Body of pancreas (tissue), 4 donors: ENCODE data around the gene WNT7B. TPM values are rescaled to one million over a fixed set of nuclear protein-coding genes. Genes with fewer than 3 reads are reported as not detected.
A peak's percentile ranks its signal among the peaks of the same experiment; 100 is the strongest.

Experiments
- ATAC-seq: fragments of 150-250 bp; one replicate; pipeline ENCODE4 v1.9.1; 2016
- DNase-seq, 4 donors: peaks; one replicate each; pipeline ENCODE4 v3.0.0-alpha.2; 2019
- H3K27ac ChIP-seq, 4 donors: fragments of 200-600 bp; sonication (generic); 1 replicate in 3 of 4; 2 replicates in 1 of 4; pipeline versions ENCODE4 v1.5.1 to v1.6.1; 2016 to 2019; ENCODE audit warnings: mild to moderate bottlenecking in 1 of 4, mixed read lengths in 1 of 4, moderate library complexity in 1 of 4
- H3K27me3 ChIP-seq, 2 donors: fragments of 200-600 bp; sonication (generic); one replicate each; pipeline ENCODE4 v1.6.0; 2016; ENCODE audit warnings: mild to moderate bottlenecking in 1 of 2
- H3K36me3 ChIP-seq, 2 donors: fragments of 200-600 bp; sonication (generic); replicated peaks in 1 of 2; 2 replicates each; pipeline ENCODE4 v1.5.1; 2016; ENCODE audit warnings: low read depth in 2 of 2; ENCODE audit not compliant: insufficient read depth in 1 of 2
- H3K4me1 ChIP-seq: fragments of 200-600 bp; sonication (generic); one replicate; pipeline ENCODE4 v1.6.0; 2016
- H3K4me3 ChIP-seq, 2 donors: fragments of 200-600 bp; sonication (generic); 1 replicate in 1 of 2; 2 replicates in 1 of 2; pipeline ENCODE4 v1.5.1; 2016 to 2019
- H3K9me3 ChIP-seq, 3 donors: fragments of 200-600 bp; sonication (generic); 1 replicate in 2 of 3; 2 replicates in 1 of 3; pipeline ENCODE4 v1.5.1; 2016
- POLR2A ChIP-seq, 3 donors: fragments of 450-650 bp; IDR thresholded peaks; one replicate each; pipeline ENCODE4 v1.6.1; 2016; ENCODE audit warnings: antibody characterized with exemption in 3 of 3, mild to moderate bottlenecking in 2 of 3
- WGBS, 2 donors: methylation state at CpG; one replicate each; pipeline ENCODE4 v1.1.5; 2017; 5-methylcytosine and 5-hydroxymethylcytosine counted together
- intact Hi-C: fragments of 100-400 bp; cut with DNase I; formaldehyde crosslinking; loops from one replicate; pipeline ENCODE4 v1.15.1; 2023
- total RNA-seq, 2 donors: library from RNA; depleted of rRNA; stranded (reverse); fragments of >200 nt; gene quantifications; one replicate each; pipeline ENCODE4 v1.1.0, GENCODE V29; 2016
- TF ChIP-seq, protein P1 (sequence below), 7 experiments: fragments of 450-650 bp in 4 of 7; fragments of 200-600 bp in 3 of 7; sonication (generic) in 3 of 7; IDR thresholded peaks; one replicate each; pipeline ENCODE4 v1.5.1; 2016 to 2019; ENCODE audit warnings: antibody characterized with exemption in 7 of 7

Gene WNT7B
- total RNA-seq, 2 donors from 2014 or later, result 2.1 TPM; not detected in 1

DNA sequence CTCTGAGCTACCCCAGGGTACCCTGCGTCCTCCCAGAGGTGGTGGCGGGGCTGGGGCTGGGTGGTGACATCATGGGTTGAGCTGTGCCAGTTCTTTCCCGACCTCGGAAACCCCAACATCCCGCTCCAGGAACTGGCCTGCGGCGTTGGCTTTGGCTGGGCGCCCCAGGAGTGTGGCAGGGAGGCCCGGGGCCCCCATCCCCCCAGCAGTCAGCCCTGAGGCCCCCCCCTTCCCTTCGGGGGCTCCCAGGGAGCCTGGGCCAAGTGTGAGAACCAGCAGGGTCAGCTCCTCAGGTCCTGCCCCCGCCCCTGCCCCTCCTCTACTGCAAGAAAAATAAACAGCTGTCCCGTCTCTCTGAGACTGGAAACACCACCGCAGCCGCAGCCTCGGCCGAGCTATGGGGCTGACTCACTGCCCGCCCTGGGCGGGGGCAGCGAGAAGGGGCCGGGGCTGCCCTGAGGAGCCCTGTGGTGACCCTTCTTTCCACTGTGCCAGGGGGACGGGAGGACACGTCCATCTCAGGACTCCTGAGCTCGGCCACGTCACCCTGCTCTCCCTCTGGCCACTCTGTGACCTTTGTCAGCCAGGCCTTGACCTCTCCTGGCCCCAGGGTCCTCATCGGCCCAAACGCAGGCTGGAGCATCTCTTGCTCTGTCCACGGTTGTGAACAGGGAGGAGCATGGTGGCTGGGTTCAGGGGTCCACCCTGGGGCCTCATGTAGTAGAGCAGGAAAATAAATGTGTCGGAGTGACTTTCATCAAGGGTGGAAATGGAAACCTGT is 73.4 kb downstream of the WNT7B start:
- H3K9me3 ChIP-seq, result no peaks in the 10 kb centered on the region
- no peak overlapping the region for H3K4me3 ChIP-seq
- H3K36me3 ChIP-seq, result no peaks in the 10 kb centered on the region
- intact Hi-C loops, result no loop called here
- no peaks in the 10 kb centered on the region for H3K27me3 ChIP-seq
- DNase-seq (peak; percentile 39 to 73 (median 60)), ATAC-seq (peak; percentile 68)
- WGBS, 2 donors, result 11 to 41% methylated on average over 6 to 28 of the region's 28 CpGs
- H3K27ac ChIP-seq, result peak overlapping the region in 3 of 4 donors; percentile 12 to 14 (median 13)
- peaks cover 16% of the 10 kb centered on the region for H3K4me1 ChIP-seq
- TF ChIP-seq, protein P1, sequence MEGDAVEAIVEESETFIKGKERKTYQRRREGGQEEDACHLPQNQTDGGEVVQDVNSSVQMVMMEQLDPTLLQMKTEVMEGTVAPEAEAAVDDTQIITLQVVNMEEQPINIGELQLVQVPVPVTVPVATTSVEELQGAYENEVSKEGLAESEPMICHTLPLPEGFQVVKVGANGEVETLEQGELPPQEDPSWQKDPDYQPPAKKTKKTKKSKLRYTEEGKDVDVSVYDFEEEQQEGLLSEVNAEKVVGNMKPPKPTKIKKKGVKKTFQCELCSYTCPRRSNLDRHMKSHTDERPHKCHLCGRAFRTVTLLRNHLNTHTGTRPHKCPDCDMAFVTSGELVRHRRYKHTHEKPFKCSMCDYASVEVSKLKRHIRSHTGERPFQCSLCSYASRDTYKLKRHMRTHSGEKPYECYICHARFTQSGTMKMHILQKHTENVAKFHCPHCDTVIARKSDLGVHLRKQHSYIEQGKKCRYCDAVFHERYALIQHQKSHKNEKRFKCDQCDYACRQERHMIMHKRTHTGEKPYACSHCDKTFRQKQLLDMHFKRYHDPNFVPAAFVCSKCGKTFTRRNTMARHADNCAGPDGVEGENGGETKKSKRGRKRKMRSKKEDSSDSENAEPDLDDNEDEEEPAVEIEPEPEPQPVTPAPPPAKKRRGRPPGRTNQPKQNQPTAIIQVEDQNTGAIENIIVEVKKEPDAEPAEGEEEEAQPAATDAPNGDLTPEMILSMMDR (IDR thresholded peaks at IDR 0.05), result no peak
- no peak for TF ChIP-seq POLR2A (IDR thresholded peaks at IDR 0.05)

DNA sequence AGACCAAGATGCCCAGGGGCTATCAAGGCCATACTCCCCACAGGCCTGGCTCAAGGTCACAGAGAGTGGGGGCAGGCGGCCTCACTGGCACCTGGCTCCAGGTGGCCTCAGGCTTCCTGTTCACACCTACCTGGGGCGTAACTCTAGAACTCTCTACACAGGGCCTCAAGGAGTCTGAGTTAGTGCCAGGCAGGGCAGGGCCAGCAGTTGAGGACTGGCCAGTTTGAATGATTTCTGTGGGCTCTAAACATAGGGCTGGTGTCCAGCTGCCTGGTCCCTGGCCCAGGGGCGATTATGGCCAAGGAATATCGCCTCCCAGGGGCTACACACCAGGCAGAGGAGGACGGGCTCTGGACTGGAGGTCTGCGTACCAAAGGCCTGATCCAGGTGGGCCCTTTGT is 79.2 kb downstream of the WNT7B start:
- intact Hi-C loops, result no loop called here
- Histone ChIP-seq H3K9me3 (no peaks in the 10 kb centered on the region), H3K36me3 (no peaks in the 10 kb centered on the region), H3K4me3 (no peak overlapping the region), H3K27me3 (no peaks in the 10 kb centered on the region), H3K27ac (no peak overlapping the region), H3K4me1 (peaks cover 9% of the 10 kb centered on the region)
- DNase-seq (no peak), ATAC-seq (no peak)
- no peak for TF ChIP-seq POLR2A (IDR thresholded peaks at IDR 0.05)
- TF ChIP-seq, protein P1 (IDR thresholded peaks at IDR 0.05), result no peak
- 86% methylated on average over 5 of the region's 6 CpGs; no CpG with 5 or more reads in 1 of the 2 donors for WGBS, 2 donors

DNA sequence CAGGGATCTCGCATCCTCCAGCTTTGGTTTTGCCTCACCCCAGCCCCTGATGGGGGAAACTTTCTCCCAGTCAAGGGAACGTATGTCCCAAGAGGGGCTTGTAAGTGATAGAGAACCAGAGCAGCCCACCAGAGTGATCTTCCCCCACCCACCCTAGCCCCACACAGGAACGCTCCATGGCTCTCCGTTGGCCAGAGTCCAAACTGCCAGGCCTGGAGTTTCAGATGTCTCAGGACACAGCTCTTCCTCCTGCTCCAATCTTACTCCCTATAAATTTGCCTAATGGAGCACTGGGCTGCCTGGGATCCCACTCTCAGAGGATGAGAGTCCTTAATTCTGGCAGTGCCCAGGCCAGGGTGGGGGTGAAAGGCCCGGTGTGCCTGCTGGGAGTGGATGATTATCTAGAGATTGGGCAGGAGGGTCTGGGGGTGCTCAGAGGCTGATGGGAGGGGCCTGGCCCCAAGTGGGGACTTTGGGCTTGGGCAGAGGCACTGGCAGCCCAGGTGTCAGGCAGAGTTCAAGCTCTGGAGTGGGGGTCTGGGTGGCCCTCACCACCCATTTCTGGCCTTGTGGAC is 79.9 kb downstream of the WNT7B start:
- no peak for TF ChIP-seq POLR2A (IDR thresholded peaks at IDR 0.05)
- TF ChIP-seq, protein P1 (IDR thresholded peaks at IDR 0.05), result no peak
- Histone ChIP-seq H3K9me3 (no peaks in the 10 kb centered on the region), H3K4me1 (peaks cover 9% of the 10 kb centered on the region), H3K27me3 (no peaks in the 10 kb centered on the region), H3K4me3 (no peak overlapping the region), H3K36me3 (no peaks in the 10 kb centered on the region), H3K27ac (peak overlapping the region in 1 of 4 donors; percentile 34)
- WGBS, 2 donors, result 66 to 80% methylated on average over 4 to 5 of the region's 5 CpGs
- intact Hi-C loops, result no loop called here
- DNase-seq (no peak), ATAC-seq (no peak)

DNA sequence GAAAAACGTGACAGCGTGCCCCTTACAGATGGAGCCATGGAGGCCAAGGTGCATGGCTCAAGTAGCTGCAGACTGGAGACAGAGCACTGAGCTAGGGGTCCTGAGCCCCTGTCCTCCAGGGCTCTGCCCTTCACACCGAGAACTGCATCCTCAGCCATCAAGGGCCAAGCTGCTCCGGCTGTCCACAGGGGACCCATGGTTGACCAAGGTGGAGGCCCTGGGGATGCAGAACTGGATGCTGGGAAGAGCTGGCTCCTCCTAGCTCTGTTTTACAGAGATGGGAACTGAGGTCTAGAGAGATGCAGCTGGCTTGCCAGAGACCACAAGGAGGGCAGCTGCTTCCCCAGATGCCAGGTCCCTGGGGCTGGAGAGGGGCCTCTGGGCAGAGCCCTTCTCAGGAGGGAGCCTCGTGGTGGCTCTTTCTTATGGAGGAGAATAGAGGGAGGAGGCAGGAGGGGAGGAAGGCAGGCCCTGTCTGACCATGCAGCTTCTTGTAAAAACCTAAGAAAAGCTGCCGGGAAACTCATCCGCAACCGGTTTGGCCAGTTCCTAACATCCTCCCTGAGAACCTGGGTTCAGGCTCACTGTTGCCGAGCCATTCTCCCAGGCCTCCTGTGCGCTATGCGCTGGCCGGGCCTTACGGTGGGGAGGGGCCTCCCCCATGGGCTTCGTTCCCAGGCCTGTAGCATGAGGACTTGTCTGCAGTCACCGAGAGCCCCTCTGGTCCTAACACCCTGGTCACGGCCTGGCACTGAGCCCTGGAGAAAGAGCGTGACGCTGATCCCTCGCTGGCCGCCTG is 80.6 kb downstream of the WNT7B start:
- 63 to 66% methylated on average over 15 to 20 of the region's 20 CpGs for WGBS, 2 donors
- ATAC-seq (peak; percentile 65), DNase-seq (peak in 3 of 4 donors; percentile 34 to 59 (median 46))
- peaks cover 9% of the 10 kb centered on the region for H3K4me1 ChIP-seq
- intact Hi-C loops, result no loop called here
- no peaks in the 10 kb centered on the region for H3K36me3 ChIP-seq
- H3K27me3 ChIP-seq, result no peaks in the 10 kb centered on the region
- TF ChIP-seq POLR2A (IDR thresholded peaks at IDR 0.05), result no peak
- TF ChIP-seq, protein P1 (IDR thresholded peaks at IDR 0.05), result no peak
- H3K4me3 ChIP-seq, result no peak overlapping the region
- H3K27ac ChIP-seq, result peak overlapping the region in 1 of 4 donors; percentile 34
- no peaks in the 10 kb centered on the region for H3K9me3 ChIP-seq
